ENCODE results near the gene RASA4.
"Not testable (repeated sequence)": the region's sequence is repeated elsewhere in the genome, so short reads cannot be mapped to it uniquely, and the experiment has no call there.

DNA sequence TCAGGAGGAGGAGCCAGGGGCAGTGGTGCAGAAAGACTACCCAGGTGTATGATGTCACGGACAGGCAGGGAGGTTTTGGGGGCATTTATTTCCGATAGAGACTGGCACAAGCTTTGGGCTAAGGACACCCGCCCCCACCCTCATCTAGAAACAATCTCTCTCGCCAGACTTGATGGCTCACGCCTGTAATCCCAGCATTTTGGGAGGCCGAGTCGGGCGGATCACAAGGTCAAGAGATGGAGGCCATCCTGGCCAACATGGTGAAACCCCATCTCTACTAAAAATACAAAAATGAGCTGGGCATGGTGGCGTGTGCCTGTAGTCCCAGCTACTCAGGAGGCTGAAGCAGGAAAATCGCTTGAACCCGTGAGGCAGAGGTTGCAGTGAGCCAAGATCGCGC lies 20.4 kb upstream of the RASA4 start:
- TF ChIP-seq, protein P1, sequence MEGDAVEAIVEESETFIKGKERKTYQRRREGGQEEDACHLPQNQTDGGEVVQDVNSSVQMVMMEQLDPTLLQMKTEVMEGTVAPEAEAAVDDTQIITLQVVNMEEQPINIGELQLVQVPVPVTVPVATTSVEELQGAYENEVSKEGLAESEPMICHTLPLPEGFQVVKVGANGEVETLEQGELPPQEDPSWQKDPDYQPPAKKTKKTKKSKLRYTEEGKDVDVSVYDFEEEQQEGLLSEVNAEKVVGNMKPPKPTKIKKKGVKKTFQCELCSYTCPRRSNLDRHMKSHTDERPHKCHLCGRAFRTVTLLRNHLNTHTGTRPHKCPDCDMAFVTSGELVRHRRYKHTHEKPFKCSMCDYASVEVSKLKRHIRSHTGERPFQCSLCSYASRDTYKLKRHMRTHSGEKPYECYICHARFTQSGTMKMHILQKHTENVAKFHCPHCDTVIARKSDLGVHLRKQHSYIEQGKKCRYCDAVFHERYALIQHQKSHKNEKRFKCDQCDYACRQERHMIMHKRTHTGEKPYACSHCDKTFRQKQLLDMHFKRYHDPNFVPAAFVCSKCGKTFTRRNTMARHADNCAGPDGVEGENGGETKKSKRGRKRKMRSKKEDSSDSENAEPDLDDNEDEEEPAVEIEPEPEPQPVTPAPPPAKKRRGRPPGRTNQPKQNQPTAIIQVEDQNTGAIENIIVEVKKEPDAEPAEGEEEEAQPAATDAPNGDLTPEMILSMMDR (conservative IDR thresholded peaks at IDR 0.05) = not testable (repeated sequence)
- not testable (repeated sequence) for TF ChIP-seq ZFX (IDR thresholded peaks at IDR 0.05)

Data from C4-2B (cell line).